Measurements from ENCODE around the gene APOB. TPM values are rescaled to one million over a fixed set of nuclear protein-coding genes. Genes with fewer than 3 reads are reported as not detected.

The APOB gene
- total and polyA plus RNA-seq, 8 donors = under 0.01 to 30.7 (median 0.72) TPM; not detected in 3

DNA sequence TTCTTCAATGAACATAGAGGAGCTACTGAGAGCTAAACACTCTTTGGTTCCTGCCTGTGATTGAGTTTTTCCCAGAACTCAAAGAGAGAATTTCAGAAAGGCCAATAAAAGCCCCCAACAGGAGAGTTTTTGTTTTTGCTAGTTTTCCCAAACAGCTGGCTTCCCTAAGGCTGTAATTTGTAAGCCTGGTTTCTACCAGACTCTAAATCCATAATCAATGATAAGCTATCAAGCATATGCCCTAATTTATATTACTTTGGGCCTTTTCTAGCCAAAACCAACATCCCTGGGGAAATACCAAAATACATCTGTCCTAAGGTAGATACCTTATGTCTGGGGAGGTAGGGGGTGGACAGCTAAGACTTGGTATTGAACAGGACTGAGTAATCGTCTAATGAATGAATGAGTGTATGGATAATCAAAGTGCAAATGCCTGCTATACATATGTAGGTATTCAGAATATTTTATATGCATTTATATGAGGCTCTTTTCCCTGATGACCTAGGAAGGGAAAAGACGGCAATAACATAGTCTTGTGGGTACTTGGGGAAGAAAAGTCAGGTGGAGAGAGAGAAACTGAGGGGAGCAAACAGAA lies 26.0 kb upstream of the APOB start:
- Histone ChIP-seq H3K9me3 (no peaks in the 10 kb centered on the region), H3K36me3 (no peaks in the 10 kb centered on the region)

DNA sequence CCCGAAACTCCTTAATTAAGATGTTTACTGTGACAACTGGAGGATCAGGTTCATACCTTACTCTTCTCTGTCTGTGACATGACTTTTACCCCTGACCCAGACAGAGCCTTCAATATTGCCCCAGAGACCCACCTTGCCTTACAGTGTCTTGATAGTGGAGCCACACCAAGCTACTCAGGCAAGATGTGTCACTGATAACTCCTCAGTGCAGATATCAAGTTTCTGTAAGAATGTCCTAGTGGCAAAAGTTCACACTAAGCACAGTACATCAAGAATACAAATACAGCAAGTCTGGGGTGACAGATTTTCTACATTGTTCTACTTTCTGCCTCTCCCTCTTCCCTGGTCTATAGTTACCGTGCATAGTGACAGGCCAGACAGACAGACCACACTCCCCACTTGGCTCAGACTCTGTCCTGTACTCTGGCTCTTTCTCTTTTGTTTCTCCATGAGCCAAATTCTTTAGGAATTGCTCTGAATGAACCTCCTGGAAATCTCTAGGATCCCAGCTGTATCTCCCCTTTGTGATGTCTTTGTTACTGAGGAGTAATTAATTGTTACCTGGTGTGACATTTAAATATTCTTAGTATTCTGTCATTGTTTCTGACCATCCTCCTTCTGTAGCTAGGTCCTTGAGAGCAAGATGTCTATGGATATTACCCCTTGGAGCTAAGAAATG lies 24.1 kb upstream of the APOB start:
- Histone ChIP-seq H3K4me1 (no peaks in the 10 kb centered on the region), H3K27me3 (peaks cover 0 to 6% (median 0%) of the 10 kb centered on the region in 3 donors), H3K9me3 (no peaks in the 10 kb centered on the region), H3K27ac (no peak overlapping the region), H3K36me3 (no peaks in the 10 kb centered on the region), H3K4me3 (no peak overlapping the region)
- TF ChIP-seq POLR2AphosphoS5 (IDR thresholded peaks at IDR 0.05) (no peak), EP300 (IDR thresholded peaks at IDR 0.05) (no peak), POLR2A (IDR thresholded peaks at IDR 0.05) (no peak)
- TF ChIP-seq, protein P1, sequence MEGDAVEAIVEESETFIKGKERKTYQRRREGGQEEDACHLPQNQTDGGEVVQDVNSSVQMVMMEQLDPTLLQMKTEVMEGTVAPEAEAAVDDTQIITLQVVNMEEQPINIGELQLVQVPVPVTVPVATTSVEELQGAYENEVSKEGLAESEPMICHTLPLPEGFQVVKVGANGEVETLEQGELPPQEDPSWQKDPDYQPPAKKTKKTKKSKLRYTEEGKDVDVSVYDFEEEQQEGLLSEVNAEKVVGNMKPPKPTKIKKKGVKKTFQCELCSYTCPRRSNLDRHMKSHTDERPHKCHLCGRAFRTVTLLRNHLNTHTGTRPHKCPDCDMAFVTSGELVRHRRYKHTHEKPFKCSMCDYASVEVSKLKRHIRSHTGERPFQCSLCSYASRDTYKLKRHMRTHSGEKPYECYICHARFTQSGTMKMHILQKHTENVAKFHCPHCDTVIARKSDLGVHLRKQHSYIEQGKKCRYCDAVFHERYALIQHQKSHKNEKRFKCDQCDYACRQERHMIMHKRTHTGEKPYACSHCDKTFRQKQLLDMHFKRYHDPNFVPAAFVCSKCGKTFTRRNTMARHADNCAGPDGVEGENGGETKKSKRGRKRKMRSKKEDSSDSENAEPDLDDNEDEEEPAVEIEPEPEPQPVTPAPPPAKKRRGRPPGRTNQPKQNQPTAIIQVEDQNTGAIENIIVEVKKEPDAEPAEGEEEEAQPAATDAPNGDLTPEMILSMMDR (IDR thresholded peaks at IDR 0.05) = no peak
- DNase-seq = no peak
- intact Hi-C loops (cut with DNase I; ENCODE audit: low total_unique reads) = no loop called here
- 47 to 53% (median 51%) methylated on average over 2 of the region's 2 CpGs for WGBS, 5 donors

More for the DNA sequence above, 26.0 kb upstream of the APOB start:
- no peak overlapping the region for H3K4me3 ChIP-seq
- no peaks in the 10 kb centered on the region for H3K4me1 ChIP-seq
- H3K27ac ChIP-seq = no peak overlapping the region
- WGBS, 5 donors = 16 to 64% (median 36%) methylated on average over 2 of the region's 2 CpGs
- peaks cover 0 to 4% (median 0%) of the 10 kb centered on the region in 3 donors for H3K27me3 ChIP-seq
- DNase-seq = no peak
- intact Hi-C loops (cut with DNase I; ENCODE audit: low total_unique reads) = no loop called here
- TF ChIP-seq POLR2A (IDR thresholded peaks at IDR 0.05) (no peak), POLR2AphosphoS5 (IDR thresholded peaks at IDR 0.05) (no peak), EP300 (IDR thresholded peaks at IDR 0.05) (no peak)
- TF ChIP-seq, protein P1 (IDR thresholded peaks at IDR 0.05) = no peak

DNA sequence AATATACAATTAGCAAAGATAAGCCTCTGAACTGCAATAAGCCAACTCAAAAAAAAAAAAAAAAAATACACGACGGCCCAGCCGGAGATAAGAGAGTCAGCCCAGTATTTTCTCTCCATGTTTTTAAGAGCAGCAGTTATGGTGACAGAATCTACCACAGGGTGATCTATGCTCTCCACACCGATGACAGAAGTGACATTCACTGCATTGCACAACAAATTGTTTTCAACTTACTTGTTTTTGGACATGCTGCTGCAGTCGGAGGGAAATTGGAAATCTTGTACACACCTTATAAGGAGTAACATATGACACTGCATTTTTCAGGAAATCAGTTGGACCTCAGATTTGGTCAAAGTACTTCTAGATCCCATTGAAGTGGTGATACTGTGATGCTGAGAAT lies 23.3 kb upstream of the APOB start:
- WGBS, 5 donors = 47 to 50% (median 49%) methylated on average over 5 of the region's 5 CpGs
- Histone ChIP-seq H3K27ac (no peak overlapping the region), H3K9me3 (no peaks in the 10 kb centered on the region), H3K27me3 (peaks cover 0 to 10% (median 0%) of the 10 kb centered on the region in 3 donors), H3K4me1 (no peaks in the 10 kb centered on the region), H3K4me3 (no peak overlapping the region), H3K36me3 (no peaks in the 10 kb centered on the region)
- DNase-seq = no peak
- TF ChIP-seq, protein P1 (IDR thresholded peaks at IDR 0.05) = no peak
- TF ChIP-seq POLR2A (IDR thresholded peaks at IDR 0.05) = no peak
- TF ChIP-seq POLR2AphosphoS5 (IDR thresholded peaks at IDR 0.05) = no peak
- no peak for TF ChIP-seq EP300 (IDR thresholded peaks at IDR 0.05)
- intact Hi-C loops (cut with DNase I; ENCODE audit: low total_unique reads) = no loop called here

GRCh38 chr2:21059885-21060610 lies 16.2 kb upstream of the APOB start:
- intact Hi-C loops (cut with DNase I; ENCODE audit: low total_unique reads) = no loop called here
- H3K27ac ChIP-seq = no peak overlapping the region
- 69 to 95% (median 81%) methylated on average over 3 of the region's 3 CpGs for WGBS, 5 donors

More at GRCh38 chr2:21059885-21060610, 16.2 kb upstream of the APOB start:
- Histone ChIP-seq H3K27me3 (peaks cover 0 to 6% (median 0%) of the 10 kb centered on the region in 3 donors), H3K36me3 (no peaks in the 10 kb centered on the region), H3K4me3 (no peak overlapping the region), H3K4me1 (no peaks in the 10 kb centered on the region), H3K9me3 (no peaks in the 10 kb centered on the region)
- TF ChIP-seq EP300 (IDR thresholded peaks at IDR 0.05) (no peak), POLR2A (IDR thresholded peaks at IDR 0.05) (no peak), POLR2AphosphoS5 (IDR thresholded peaks at IDR 0.05) (no peak)
- TF ChIP-seq, protein P1 (IDR thresholded peaks at IDR 0.05) = no peak
- DNase-seq = no peak
